HG02938 (cell line): Measurements from ENCODE around the gene ZNF816.
A peak's percentile ranks its signal among the peaks of the same experiment; 100 is the strongest.
"Not testable (repeated sequence)": the region's sequence is repeated elsewhere in the genome, so short reads cannot be mapped to it uniquely, and the experiment has no call there.

Source experiments
- ATAC-seq: cut with Tn5 transposase; IDR thresholded peaks from one replicate; pipeline ENCODE4 v1.9.1; 2021; ENCODE audit warnings: mild to moderate bottlenecking, moderate library complexity; ENCODE audit not compliant: unreplicated experiment

The ZNF816 gene

DNA sequence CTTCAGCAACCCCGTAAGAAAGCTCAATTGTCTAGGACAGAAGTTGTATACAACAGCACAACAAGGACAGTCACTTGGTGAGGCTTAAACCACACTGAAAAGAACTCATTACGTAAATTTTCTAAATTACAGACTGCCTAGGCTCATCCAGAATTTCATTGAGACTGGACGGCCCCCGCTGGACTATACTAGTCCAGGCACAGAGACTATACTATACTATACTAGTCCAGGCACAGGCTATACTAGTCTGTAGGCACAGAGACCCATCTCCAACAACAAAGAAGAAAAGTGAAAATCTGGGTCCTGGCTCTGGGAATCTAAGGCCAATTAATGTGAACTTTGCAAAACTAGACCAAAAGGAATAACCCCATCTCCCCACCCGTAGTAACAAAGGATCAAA is 700 bp downstream of the ZNF816 start:
- ATAC-seq: no peak

GRCh38 chr19:52959613-52960295 is 2.9 kb downstream of the ZNF816 start:
- ATAC-seq: no peak

- no peak for ATAC-seq
Observed at GRCh38 chr19:52957591-52957990, 5.1 kb downstream of the ZNF816 start.

GRCh38 chr19:52956917-52957316 is 5.8 kb downstream of the ZNF816 start:
- ATAC-seq: no peak

- no peak for ATAC-seq
Observed at GRCh38 chr19:52949422-52949821, 13.3 kb downstream of the ZNF816 start.

DNA sequence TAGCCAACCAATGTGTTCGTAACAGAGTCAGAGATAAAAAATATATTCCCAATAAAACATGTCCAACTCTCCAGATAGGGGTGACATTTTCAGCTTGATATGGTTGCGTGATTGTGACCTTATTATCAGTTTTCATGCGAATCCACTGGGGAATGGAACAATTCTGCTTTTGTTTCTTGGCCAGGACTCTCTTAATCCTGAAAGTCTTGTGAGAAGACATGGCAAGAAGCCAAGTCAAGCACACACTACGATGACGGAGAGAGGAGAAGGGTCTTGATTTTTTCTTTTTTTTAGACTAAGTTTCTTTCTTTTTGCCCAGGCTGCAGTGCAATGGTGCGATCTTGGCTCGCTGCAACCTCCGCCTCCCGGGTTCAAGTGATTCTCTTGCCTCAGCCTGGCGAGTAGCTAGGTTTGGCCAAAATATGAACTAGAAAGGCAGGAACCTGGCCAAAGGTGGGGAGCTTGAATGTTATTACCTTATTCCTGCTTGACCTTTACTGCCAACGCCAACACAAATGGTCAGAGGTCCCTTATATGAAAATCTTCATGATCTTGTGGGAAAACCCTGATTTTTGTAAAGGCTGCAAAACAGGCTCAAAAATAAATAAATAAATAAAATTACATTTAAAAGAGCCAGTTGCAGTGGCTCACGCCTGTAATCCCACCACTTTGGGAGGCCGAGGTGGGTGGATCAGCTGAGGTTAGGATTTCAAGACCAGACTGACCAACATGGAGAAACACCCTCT is 14.5 kb downstream of the ZNF816 start:
- ATAC-seq: no peak

DNA sequence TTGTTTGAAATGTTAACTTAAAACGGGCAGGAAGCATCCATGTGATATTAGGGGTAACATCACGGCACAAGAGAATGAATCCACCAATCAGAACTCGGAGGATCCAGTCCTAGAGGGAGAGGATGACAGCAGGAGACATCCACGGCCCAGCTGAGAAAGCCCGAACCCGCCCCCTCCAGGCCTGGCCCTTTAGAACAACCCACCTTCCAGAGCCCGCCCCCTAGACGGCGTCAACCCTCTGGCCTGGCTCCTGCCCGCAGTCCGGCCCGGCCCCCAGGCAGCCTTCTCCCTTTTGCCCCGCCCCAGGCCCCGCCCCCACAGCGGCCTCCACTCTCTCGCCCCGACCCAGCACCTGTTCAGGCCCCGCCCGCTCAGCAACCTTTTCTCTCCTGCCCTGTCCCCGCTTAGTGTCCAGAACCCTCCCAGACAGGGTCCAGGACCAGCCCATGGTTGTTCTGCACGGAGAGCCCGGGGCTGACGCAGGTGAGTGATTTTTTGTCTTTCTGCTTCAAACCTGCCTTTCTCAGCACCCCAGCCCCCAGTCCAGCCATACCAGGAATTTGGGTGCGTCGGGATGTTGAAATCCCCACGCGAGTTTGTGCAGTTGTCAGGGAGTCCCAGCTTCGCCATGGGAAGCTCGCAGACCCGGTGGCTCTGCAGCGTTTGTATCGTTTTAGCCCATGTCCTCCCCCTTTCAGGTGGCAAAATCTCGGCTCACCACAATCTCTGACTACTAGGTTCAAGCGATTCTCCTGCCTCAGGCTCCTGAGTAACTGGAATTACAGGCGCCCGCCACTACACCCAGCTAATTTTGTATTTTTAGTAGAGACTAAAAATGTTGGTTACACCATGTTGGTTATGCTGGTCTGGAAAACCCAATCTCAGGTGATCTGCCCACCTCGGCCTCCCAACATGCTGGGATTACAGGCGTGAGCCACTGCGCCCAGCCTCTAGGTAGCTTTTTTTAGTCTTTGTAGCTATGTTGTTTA is 16.1 kb downstream of the ZNF816 start:
- no peak for ATAC-seq

DNA sequence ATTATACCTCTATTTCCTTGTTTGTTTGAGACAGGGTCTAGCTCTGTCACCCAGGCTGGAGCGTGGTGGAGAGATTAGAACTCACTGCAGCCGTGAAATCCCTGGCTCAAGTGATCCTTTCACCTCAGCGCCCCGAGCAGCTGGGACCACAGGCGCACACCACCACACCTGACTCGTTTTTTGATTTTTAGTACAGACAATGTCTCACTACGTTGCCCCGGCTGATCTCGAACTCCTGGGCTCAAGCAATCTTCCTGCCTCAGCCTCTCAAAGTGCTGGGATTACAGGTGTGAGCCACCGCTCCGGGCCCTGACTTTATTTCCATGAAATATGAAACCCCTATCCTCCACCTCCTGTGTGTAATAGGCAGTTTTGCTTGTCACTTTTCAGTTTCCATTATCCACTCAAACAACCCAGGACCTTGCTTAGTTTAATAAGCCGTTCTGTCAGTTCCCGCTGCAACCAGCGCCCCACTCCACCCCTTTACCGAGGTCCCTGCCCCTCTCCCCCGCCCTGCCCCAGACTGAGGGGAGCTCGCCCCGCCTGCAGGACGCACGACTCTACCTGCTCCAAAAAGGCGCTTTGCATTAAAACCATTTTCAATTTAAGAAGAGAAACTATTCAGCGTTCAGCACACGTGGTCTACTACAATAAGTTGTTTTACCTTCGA is 16.9 kb downstream of the ZNF816 start:
- ATAC-seq: no peak

DNA sequence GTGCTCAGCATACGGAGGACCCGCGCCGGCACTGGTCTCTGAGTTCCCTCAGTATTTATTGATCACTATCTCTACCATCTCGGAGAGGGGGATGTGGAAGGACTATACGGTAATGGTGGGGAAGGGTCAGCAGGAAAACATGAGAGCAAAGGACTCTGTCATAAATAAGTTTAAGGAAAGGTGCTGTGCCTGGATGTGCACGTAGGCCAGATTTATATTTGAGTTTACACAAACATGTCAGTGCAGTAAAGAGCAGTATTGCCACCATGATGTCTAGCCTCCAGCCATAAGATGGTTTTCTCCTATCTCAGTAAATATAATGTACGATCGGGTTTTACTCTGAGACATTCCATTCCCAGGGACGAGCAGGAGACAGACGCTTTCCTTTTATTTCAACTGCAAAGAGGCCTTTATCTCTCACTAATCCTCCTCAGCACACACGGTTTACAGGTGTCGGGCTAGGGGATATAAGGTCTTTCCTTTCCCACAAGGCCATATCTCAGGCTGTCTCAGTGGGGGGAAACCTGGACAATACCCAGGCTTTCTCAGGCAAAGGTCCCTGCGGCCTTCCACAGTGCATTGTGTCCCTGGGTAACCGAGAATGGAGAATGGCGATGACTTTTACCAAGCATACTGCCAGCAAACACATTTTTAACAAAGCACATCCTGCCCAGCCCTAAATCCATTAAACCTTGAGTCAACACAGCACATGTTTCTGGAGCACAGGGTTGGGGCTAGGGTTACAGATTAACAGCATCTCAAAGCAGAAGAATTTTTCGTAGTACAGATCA is 17.8 kb downstream of the ZNF816 start:
- ATAC-seq: not testable (repeated sequence)

DNA sequence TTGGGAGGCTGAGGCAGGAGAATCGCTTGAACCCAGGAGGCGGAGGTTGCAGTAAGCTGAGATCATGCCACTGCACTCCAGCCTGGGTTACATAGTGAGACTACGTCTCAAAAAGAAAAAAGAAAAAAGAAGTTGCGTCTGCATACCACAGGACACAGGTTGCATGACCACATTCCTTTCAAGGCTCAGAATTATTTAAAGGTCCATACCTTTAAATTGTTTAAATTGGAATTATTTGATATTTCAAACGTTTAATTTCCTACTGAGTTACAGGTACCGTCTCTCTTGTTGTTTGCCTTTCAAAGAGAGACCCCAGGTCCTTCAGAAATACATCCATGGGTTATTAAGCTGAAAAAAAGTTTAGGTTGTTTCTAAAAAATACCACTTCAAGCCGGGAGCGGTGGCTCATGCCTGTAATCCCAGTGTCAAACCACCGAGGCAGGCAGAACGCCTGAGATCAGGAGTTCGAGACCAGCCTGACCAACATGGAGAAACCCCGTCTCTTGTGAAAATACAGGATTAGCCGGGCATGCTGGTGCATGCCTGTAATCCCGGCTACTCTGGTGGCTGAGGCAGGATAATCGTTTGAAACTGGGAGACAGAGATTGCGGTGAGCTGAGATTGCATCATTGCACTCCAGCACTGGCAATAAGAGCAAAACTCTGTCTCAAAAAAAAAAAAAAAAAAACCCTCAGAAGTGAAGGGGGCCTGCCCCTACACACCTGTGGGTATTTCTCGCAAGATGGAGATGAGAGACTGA is 18.6 kb downstream of the ZNF816 start:
- ATAC-seq: no peak

DNA sequence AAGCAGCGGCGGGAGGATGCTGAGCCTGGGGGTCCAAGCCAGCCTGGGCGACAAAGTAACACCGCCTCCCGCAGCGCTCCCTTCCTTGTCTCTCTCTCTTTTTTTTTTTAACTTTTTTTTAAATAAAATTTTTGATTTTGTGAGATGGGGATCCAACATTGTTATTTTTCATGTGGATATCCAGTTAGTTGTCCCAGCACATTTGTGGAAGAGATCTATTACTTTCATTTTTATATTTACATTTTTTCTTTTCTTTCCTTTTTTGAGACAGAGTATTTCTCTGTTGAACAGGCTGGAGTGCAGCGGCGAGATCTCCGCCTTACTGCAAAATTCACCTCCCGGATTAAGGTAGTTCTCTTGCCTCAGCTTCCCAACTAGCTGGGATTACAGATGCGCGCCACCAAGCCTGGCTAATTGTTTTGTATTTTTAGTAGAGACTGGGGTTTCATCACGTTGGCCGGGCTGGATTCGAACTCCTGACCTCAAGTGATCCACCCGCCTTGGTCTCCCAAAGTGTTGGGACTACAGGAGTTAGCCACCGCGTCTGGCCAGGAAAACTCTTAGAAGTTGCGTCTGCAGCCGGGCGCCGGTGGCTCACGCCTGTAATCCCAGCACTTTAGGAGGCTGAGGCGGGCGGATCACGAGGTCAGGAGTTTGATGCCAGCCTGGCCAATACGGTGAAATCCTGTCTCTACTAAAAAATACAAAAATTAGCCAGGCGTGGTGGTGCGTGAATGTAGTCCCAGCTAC is 19.4 kb downstream of the ZNF816 start:
- ATAC-seq: no peak

- peak; percentile 79 for ATAC-seq
Observed at GRCh38 chr19:52942386-52943133, 20.1 kb downstream of the ZNF816 start.

DNA sequence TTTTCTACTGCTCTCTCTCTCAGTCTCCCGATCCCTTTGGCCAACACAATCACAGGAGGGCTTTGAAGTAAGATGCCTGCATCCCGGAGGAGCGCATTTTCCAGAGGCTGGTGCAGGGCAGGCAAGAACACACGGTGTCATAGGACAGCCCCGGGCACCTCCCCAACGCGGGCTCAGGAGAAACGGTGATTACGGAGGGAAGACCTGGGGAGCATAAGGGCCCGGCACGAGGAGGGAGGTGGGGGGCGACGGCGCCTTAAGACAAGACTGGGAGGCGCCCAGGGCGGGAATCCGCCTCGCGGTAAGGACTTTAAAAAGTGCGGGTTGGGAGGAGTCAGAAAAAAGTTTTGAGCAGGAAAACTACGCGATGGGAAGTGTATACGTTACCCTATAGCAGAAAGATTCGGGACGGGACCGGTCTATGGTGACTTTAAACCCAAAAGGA is 20.7 kb downstream of the ZNF816 start:
- ATAC-seq: peak; percentile 20

DNA sequence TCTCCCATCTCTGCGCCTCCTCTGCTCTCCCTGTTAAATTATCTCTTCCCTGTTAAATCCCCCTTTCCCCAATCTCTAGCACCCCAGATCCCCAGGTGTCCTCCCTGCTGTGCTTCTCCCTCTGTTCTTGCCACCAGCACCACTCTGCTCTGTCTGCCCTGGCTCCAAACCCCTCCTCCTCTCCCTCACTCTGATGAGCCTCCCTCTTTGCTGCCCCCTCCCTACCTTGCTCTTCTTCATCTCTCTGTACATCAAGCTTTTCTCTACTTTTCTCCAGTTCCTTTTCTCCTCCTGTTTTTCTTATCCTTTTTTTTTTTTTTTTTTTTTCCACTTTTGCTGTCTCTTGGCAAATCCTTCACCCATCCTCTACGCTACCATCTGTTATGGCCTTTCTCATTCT is 21.2 kb downstream of the ZNF816 start:
- not testable (repeated sequence) for ATAC-seq

DNA sequence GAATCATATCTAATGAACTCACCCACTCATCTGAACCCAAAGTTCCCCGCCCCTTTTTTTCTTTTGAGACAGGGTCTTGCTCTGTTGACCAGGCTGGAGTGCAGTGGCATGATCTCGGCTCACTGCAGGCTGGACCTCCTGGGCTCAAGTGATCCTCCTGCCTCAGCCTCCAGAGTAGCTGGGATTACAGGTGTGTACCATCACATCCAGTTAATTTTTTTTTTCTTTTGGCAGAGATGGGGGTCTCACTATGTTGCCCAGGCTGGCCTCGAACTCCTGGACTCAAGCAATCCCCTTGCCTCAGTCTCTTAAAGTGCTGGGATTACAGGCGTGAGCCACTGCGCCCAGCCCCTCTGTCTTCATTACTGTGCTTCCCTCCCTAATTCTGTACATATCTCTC is 21.8 kb downstream of the ZNF816 start:
- ATAC-seq: not testable (repeated sequence)

DNA sequence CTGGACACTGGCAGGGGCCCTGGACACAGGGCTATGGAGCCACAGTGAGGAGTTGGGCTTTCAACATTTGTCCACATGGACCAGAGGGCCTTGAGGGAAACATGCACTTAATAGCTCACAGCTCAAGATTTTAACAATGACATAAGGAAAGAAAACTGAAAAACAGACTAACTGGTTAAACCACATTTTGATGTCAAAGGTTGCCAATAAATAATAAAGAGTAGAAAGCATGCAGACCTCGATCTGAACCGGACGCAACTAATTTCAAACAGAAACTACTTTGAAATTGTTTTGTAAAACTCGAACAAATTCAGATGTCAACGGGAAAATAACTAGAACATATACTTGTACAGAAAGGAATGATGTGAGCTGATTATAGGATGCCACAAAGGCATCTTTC is 23.9 kb downstream of the ZNF816 start:
- no peak for ATAC-seq

GRCh38 chr19:52936954-52937325 is 25.7 kb downstream of the ZNF816 start:
- no peak for ATAC-seq
